Tibial nerve (tissue), 4 donors: ENCODE measurements around the gene SKAP1. TPM values are rescaled to one million over a fixed set of nuclear protein-coding genes. Genes with fewer than 3 reads are reported as not detected.
"Not testable (repeated sequence)": the region's sequence is repeated elsewhere in the genome, so short reads cannot be mapped to it uniquely, and the experiment has no call there.

ENCODE experiments used
- DNase-seq, 2 donors: peaks; one replicate each; pipeline ENCODE4 v3.0.0-alpha.2; 2019; ENCODE audit warnings: low spot score in 2 of 2
- H3K27ac ChIP-seq, 4 donors: fragments of 200-600 bp; sonication (generic) in 3 of 4; one replicate each; pipeline ENCODE4 v1.5.1; 2017 to 2019; ENCODE audit warnings: mild to moderate bottlenecking in 1 of 4
- H3K27me3 ChIP-seq, 2 donors: fragments of 200-600 bp; sonication (generic) in 1 of 2; one replicate each; pipeline versions ENCODE4 v1.5.1 to v1.6.0; 2017 to 2019
- H3K36me3 ChIP-seq, 3 donors: fragments of 200-600 bp; sonication (generic); one replicate each; pipeline ENCODE4 v1.5.1; 2018 to 2019
- H3K4me1 ChIP-seq, 4 donors: fragments of 200-600 bp; sonication (generic) in 3 of 4; one replicate each; pipeline ENCODE4 v1.5.1; 2017 to 2019
- H3K4me3 ChIP-seq, 4 donors: fragments of 200-600 bp; sonication (generic) in 3 of 4; one replicate each; pipeline ENCODE4 v1.5.1; 2017 to 2019; ENCODE audit warnings: mild to moderate bottlenecking in 1 of 4, moderate library complexity in 1 of 4
- H3K9me3 ChIP-seq, 4 donors: fragments of 200-600 bp; sonication (generic) in 3 of 4; one replicate each; pipeline ENCODE4 v1.5.1; 2017 to 2019
- CTCF ChIP-seq, 5 experiments: fragments of 200-600 bp in 3 of 5; fragments of 450-650 bp in 2 of 5; sonication (generic) in 3 of 5; IDR thresholded peaks; one replicate each; pipeline ENCODE4 v1.5.1; 2016 to 2019; ENCODE audit warnings: antibody characterized with exemption in 5 of 5, mild to moderate bottlenecking in 3 of 5, moderate library complexity in 2 of 5
- EP300 ChIP-seq, 2 donors: sonication (generic); formaldehyde crosslinking; IDR thresholded peaks; one replicate each; pipeline ENCODE4 v1.6.1; 2017; ENCODE audit warnings: antibody characterized with exemption in 2 of 2, mild to moderate bottlenecking in 1 of 2
- POLR2A ChIP-seq, 2 donors: fragments of 450-650 bp; IDR thresholded peaks; one replicate each; pipeline ENCODE4 v1.6.1; 2017; ENCODE audit warnings: antibody characterized with exemption in 2 of 2, mild to moderate bottlenecking in 2 of 2, moderate library complexity in 2 of 2
- WGBS, 2 donors: methylation state at CpG; one replicate each; pipeline ENCODE4 v1.1.5; 2018; 5-methylcytosine and 5-hydroxymethylcytosine counted together
- total RNA-seq, 4 donors: library from RNA; depleted of rRNA; stranded (reverse); fragments of >200 nt; gene quantifications; one replicate each; pipeline ENCODE4 v1.1.0, GENCODE V29; 2016

The SKAP1 gene
- total RNA-seq, 4 donors from 2014 or later, result 0.59 to 2.0 (median 1.3) TPM

GRCh38 chr17:48426019-48426665, 3.9 kb downstream of the SKAP1 start:
- no peak for DNase-seq
- Histone ChIP-seq H3K4me3 (no peak overlapping the region), H3K27ac (no peak overlapping the region), H3K36me3 (no peaks in the 10 kb centered on the region), H3K27me3 (peaks cover 0 to 33% of the 10 kb centered on the region in 2 donors), H3K4me1 (peaks cover 0 to 6% (median 0%) of the 10 kb centered on the region in 4 donors), H3K9me3 (no peaks in the 10 kb centered on the region)
- WGBS, 2 donors, result 78% methylated on average over 3 of the region's 3 CpGs
- TF ChIP-seq EP300 (IDR thresholded peaks at IDR 0.05) (no peak), CTCF (IDR thresholded peaks at IDR 0.05) (no peak), POLR2A (IDR thresholded peaks at IDR 0.05) (no peak)

- peaks cover 0 to 16% of the 10 kb centered on the region in 2 donors for H3K27me3 ChIP-seq
- H3K36me3 ChIP-seq, H3K9me3 ChIP-seq, DNase-seq, H3K4me1 ChIP-seq, H3K4me3 ChIP-seq, H3K27ac ChIP-seq: not testable (repeated sequence)
- 83 to 90% methylated on average over 3 of the region's 3 CpGs for WGBS, 2 donors
Measured at GRCh38 chr17:48422060-48422459, 8.0 kb downstream of the SKAP1 start.

- WGBS, 2 donors, result 67 to 73% methylated on average over 4 of the region's 4 CpGs
- DNase-seq, result no peak
- Histone ChIP-seq H3K27ac (no peak overlapping the region), H3K4me1 (no peaks in the 10 kb centered on the region), H3K9me3 (no peaks in the 10 kb centered on the region), H3K27me3 (peaks cover 0 to 27% of the 10 kb centered on the region in 2 donors), H3K4me3 (no peak overlapping the region), H3K36me3 (no peaks in the 10 kb centered on the region)
- TF ChIP-seq POLR2A (IDR thresholded peaks at IDR 0.05) (no peak), EP300 (IDR thresholded peaks at IDR 0.05) (no peak), CTCF (IDR thresholded peaks at IDR 0.05) (no peak)
Measured at GRCh38 chr17:48420823-48421222, 9.2 kb downstream of the SKAP1 start.

GRCh38 chr17:48416971-48417370, 13.0 kb downstream of the SKAP1 start:
- no peaks in the 10 kb centered on the region for H3K9me3 ChIP-seq
- TF ChIP-seq EP300 (IDR thresholded peaks at IDR 0.05) (no peak), POLR2A (IDR thresholded peaks at IDR 0.05) (no peak), CTCF (IDR thresholded peaks at IDR 0.05) (no peak)
- H3K4me3 ChIP-seq, result no peak overlapping the region
- 18 to 21% methylated on average over 3 of the region's 3 CpGs for WGBS, 2 donors
- no peak overlapping the region for H3K27ac ChIP-seq
- no peaks in the 10 kb centered on the region for H3K36me3 ChIP-seq
- peaks cover 0 to 43% of the 10 kb centered on the region in 2 donors for H3K27me3 ChIP-seq
- no peak for DNase-seq
- no peaks in the 10 kb centered on the region for H3K4me1 ChIP-seq

GRCh38 chr17:48413613-48414405, 16.2 kb downstream of the SKAP1 start:
- WGBS, 2 donors, result 80 to 95% methylated on average over 5 of the region's 5 CpGs
- Histone ChIP-seq H3K27ac (no peak overlapping the region), H3K27me3 (peaks cover 0 to 61% of the 10 kb centered on the region in 2 donors), H3K9me3 (no peaks in the 10 kb centered on the region), H3K36me3 (no peaks in the 10 kb centered on the region), H3K4me3 (no peak overlapping the region), H3K4me1 (no peaks in the 10 kb centered on the region)
- DNase-seq, result no peak
- TF ChIP-seq CTCF (IDR thresholded peaks at IDR 0.05) (no peak), EP300 (IDR thresholded peaks at IDR 0.05) (no peak), POLR2A (IDR thresholded peaks at IDR 0.05) (no peak)
